Measurements from ENCODE around the gene DHTKD1. TPM values are rescaled to one million over a fixed set of nuclear protein-coding genes. Genes with fewer than 3 reads are reported as not detected.

DHTKD1 gene
- total and polyA plus RNA-seq, 2 experiments from 2014 or later, result 20.2 to 63.9 TPM

DNA sequence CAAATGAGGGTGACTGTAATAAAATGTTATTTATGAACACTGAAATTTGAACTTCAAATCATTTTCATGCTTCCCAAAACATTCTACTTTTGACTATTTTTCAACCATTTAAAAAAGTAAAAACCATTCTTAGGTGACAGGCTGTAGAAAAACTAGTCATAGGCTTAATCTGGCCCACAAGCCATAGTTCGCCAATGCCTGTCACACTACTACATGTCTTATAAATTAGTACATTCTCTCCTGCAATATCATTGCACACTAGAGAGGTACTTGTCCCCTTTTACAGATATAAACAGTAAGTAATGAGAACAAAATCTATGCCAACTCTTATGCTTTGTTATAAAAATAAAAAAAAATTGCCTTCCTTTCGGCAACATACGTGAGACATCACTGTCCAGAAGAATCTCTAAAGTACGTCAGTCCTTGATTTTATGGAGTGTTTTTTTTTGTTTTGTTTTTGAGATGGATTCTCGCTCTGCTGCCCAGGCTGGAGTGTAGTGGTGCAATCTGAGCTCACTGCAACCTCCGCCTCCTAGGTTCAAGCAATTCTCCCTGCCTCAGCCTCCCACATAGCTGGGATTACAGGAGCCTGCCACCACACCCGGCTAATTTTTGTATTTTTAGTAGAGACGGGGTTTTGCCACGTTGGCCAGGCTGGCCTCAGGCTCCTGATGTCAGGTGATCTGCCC is 49.3 kb upstream of the DHTKD1 start (continued):
- TF ChIP-seq, protein P1, sequence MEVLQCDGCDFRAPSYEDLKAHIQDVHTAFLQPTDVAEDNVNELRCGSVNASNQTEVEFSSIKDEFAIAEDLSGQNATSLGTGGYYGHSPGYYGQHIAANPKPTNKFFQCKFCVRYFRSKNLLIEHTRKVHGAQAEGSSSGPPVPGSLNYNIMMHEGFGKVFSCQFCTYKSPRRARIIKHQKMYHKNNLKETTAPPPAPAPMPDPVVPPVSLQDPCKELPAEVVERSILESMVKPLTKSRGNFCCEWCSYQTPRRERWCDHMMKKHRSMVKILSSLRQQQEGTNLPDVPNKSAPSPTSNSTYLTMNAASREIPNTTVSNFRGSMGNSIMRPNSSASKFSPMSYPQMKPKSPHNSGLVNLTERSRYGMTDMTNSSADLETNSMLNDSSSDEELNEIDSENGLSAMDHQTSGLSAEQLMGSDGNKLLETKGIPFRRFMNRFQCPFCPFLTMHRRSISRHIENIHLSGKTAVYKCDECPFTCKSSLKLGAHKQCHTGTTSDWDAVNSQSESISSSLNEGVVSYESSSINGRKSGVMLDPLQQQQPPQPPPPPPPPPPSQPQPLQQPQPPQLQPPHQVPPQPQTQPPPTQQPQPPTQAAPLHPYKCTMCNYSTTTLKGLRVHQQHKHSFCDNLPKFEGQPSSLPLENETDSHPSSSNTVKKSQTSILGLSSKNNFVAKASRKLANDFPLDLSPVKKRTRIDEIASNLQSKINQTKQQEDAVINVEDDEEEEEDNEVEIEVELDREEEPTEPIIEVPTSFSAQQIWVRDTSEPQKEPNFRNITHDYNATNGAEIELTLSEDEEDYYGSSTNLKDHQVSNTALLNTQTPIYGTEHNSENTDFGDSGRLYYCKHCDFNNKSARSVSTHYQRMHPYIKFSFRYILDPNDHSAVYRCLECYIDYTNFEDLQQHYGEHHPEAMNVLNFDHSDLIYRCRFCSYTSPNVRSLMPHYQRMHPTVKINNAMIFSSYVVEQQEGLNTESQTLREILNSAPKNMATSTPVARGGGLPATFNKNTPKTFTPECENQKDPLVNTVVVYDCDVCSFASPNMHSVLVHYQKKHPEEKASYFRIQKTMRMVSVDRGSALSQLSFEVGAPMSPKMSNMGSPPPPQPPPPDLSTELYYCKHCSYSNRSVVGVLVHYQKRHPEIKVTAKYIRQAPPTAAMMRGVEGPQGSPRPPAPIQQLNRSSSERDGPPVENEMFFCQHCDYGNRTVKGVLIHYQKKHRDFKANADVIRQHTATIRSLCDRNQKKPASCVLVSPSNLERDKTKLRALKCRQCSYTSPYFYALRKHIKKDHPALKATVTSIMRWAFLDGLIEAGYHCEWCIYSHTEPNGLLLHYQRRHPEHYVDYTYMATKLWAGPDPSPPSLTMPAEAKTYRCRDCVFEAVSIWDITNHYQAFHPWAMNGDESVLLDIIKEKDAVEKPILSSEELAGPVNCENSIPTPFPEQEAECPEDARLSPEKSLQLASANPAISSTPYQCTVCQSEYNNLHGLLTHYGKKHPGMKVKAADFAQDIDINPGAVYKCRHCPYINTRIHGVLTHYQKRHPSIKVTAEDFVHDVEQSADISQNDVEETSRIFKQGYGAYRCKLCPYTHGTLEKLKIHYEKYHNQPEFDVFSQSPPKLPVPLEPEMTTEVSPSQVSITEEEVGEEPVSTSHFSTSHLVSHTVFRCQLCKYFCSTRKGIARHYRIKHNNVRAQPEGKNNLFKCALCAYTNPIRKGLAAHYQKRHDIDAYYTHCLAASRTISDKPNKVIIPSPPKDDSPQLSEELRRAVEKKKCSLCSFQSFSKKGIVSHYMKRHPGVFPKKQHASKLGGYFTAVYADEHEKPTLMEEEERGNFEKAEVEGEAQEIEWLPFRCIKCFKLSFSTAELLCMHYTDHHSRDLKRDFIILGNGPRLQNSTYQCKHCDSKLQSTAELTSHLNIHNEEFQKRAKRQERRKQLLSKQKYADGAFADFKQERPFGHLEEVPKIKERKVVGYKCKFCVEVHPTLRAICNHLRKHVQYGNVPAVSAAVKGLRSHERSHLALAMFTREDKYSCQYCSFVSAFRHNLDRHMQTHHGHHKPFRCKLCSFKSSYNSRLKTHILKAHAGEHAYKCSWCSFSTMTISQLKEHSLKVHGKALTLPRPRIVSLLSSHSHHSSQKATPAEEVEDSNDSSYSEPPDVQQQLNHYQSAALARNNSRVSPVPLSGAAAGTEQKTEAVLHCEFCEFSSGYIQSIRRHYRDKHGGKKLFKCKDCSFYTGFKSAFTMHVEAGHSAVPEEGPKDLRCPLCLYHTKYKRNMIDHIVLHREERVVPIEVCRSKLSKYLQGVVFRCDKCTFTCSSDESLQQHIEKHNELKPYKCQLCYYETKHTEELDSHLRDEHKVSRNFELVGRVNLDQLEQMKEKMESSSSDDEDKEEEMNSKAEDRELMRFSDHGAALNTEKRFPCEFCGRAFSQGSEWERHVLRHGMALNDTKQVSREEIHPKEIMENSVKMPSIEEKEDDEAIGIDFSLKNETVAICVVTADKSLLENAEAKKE (CRISPR knock-in tag; IDR thresholded peaks at IDR 0.05), result no peak
- no peak for TF ChIP-seq POLR2AphosphoS5 (IDR thresholded peaks at IDR 0.05; ENCODE audit: low read depth)

DNA sequence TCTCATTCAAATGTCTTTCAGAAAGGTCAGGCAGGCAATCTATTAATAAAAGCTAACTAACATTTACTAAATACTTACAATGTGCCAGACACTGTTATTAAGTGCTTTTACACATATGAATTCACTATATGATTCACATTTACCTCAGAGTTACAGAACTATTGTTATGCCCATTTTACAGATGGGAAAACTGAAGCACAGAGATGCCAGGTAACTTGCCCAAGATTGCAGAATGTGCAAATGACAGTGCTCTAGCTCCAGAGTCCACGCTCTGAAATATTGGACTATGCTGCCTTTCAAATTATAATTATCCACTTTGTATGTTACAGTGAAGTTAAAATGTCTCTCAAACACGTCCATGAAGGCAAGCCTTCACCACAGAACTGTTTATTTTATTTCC is 48.2 kb upstream of the DHTKD1 start:
- no peaks in the 10 kb centered on the region for H3K9me2 ChIP-seq (ENCODE audit: insufficient read depth)
- ATAC-seq (no peak), DNase-seq (ENCODE audit: low spot score) (no peak)
- Mint-ChIP-seq H3K36me3 (ENCODE audit: low read depth) (0 out of 3 replicates have a peak, but pooled peaks cover 3% of the 10 kb centered on the region), H3K4me1 (no peaks in the 10 kb centered on the region), H3K27ac (no peak overlapping the region), H3K27me3 (ENCODE audit: insufficient read depth, low read depth, poor library complexity) (peaks cover 3% of the 10 kb centered on the region), H3K9me3 (no peaks in the 10 kb centered on the region), H3K4me3 (no peak overlapping the region)
- H3K36me3 ChIP-seq (ENCODE audit: insufficient read depth), result no peaks in the 10 kb centered on the region
- no peaks in the 10 kb centered on the region for H3F3A ChIP-seq (replicated peaks; ENCODE audit: low read depth)
- peaks cover 88% of the 10 kb centered on the region for H3K79me2 ChIP-seq (replicated peaks; ENCODE audit: insufficient read depth)
- no peaks in the 10 kb centered on the region for H3K4me1 ChIP-seq (ENCODE audit: insufficient read depth)
- no peak overlapping the region for H2AFZ ChIP-seq
- H3K4me3 ChIP-seq, result no peak overlapping the region
- peaks cover 4% of the 10 kb centered on the region; the same call in 1 of the 2 replicates for H4K20me1 ChIP-seq (replicated peaks; ENCODE audit: insufficient read depth)
- H3K4me2 ChIP-seq, result no peak overlapping the region
- H3K27ac ChIP-seq (ENCODE audit: low read depth), result no peak overlapping the region
- no peaks in the 10 kb centered on the region for H3K27me3 ChIP-seq (ENCODE audit: insufficient read depth)
- no peak for TF ChIP-seq ZNF331 (CRISPR knock-in tag; IDR thresholded peaks at IDR 0.05; ENCODE audit: low read depth)
- no peak for TF ChIP-seq EZH2phosphoT487 (IDR thresholded peaks at IDR 0.05; ENCODE audit: unreplicated experiment)
- TF ChIP-seq, protein P1 (CRISPR knock-in tag; IDR thresholded peaks at IDR 0.05), result no peak
- no peak for TF ChIP-seq STAT1 (IDR thresholded peaks at IDR 0.05; ENCODE audit: unreplicated experiment)
- TF ChIP-seq EZH2 (IDR thresholded peaks at IDR 0.05; ENCODE audit: low read depth, unreplicated experiment), result no peak

Measured in GM23338 (cell line).